Measurements from ENCODE around the gene TP73. TPM values are rescaled to one million over a fixed set of nuclear protein-coding genes. Genes with fewer than 3 reads are reported as not detected.
A peak's percentile ranks its signal among the peaks of the same experiment; 100 is the strongest.

Gene TP73
- total and polyA plus RNA-seq, 2 donors (not counting 1 experiment from before 2014, with no cell fraction given): 1.2 to 2.4 TPM

- H3K9me3 Mint-ChIP-seq (ENCODE audit: insufficient read depth): no peaks in the 10 kb centered on the region
- no peak overlapping the region for H3K27ac ChIP-seq (ENCODE audit: low read length in 2 of 2)
- ChIA-PET CTCF (interaction anchor here (1.4 to 3.2 kb wide), 2 partner anchors 12 to 67 kb away, joined by 3 to 10 read pairs; no protein-coding TSS in a partner anchor), POLR2A (no interaction called here)
- H3K27me3 ChIP-seq (replicated peaks in 1 of 4; ENCODE audit: control extremely low read depth in 1 of 4, control insufficient read depth in 3 of 4, insufficient read depth in 4 of 4, low read length in 3 of 4): peaks cover 0 to 32% (median 19%) of the 10 kb centered on the region in 4 experiments
- intact Hi-C loops (cut with micrococcal nuclease): loop anchor here (10.0 kb wide), 1 partner anchor 248 kb away; the partner anchor contains the start of gene C1orf174
- H3K4me1 ChIP-seq (ENCODE audit: control insufficient read depth in 2 of 2, insufficient read depth in 2 of 2, low read length in 2 of 2): peaks cover 23 to 24% of the 10 kb centered on the region in 2 donors
- peak overlapping the region; percentile 29 for H3K27ac Mint-ChIP-seq
- H3K9ac ChIP-seq (ENCODE audit: low read length): no peak overlapping the region
- H3K36me3 ChIP-seq (replicated peaks in 1 of 2; ENCODE audit: control extremely low read depth in 1 of 2, control insufficient read depth in 1 of 2, extremely low read depth in 1 of 2, insufficient read depth in 2 of 2, low read length in 1 of 2): no peaks in the 10 kb centered on the region
- 53% methylated on average over 6 of the region's 6 CpGs for WGBS (ENCODE audit: insufficient coverage)
- H3K4me2 ChIP-seq (replicated peaks; ENCODE audit: low read depth, low read length, poor library complexity, severe bottlenecking): no peak overlapping the region
- ATAC-seq (ENCODE audit: low read depth): no peak
- TF ChIP-seq, protein P1, sequence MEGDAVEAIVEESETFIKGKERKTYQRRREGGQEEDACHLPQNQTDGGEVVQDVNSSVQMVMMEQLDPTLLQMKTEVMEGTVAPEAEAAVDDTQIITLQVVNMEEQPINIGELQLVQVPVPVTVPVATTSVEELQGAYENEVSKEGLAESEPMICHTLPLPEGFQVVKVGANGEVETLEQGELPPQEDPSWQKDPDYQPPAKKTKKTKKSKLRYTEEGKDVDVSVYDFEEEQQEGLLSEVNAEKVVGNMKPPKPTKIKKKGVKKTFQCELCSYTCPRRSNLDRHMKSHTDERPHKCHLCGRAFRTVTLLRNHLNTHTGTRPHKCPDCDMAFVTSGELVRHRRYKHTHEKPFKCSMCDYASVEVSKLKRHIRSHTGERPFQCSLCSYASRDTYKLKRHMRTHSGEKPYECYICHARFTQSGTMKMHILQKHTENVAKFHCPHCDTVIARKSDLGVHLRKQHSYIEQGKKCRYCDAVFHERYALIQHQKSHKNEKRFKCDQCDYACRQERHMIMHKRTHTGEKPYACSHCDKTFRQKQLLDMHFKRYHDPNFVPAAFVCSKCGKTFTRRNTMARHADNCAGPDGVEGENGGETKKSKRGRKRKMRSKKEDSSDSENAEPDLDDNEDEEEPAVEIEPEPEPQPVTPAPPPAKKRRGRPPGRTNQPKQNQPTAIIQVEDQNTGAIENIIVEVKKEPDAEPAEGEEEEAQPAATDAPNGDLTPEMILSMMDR (IDR thresholded peaks at IDR 0.05): no peak
- no peak for TF ChIP-seq EZH2 (IDR thresholded peaks at IDR 0.05; ENCODE audit: borderline replicate concordance, insufficient read depth, low read depth, low read length, poor library complexity, severe bottlenecking)
- H3K9me3 ChIP-seq (ENCODE audit: control extremely low read depth in 1 of 3, control insufficient read depth in 2 of 3, insufficient read depth in 1 of 3, low read length in 2 of 3): peaks cover 0 to 12% (median 0%) of the 10 kb centered on the region in 3 donors
- peaks cover 21% of the 10 kb centered on the region for H3K4me1 Mint-ChIP-seq
- H3K79me2 ChIP-seq (ENCODE audit: control insufficient read depth, insufficient read depth, low read length): no peaks in the 10 kb centered on the region
- no peak for DNase-seq
- no peak overlapping the region for H3K4me3 ChIP-seq (ENCODE audit: control extremely low read depth in 1 of 5, extremely low read depth in 1 of 5, insufficient read depth in 1 of 5, low read depth in 2 of 5, low read length in 4 of 5)
- H3K4me3 Mint-ChIP-seq: no peak overlapping the region
- H3K27me3 Mint-ChIP-seq: peaks cover 56% of the 10 kb centered on the region
- no peak overlapping the region for H2AFZ ChIP-seq (ENCODE audit: insufficient read depth, low read depth, low read length, poor library complexity, severe bottlenecking)
- H4K20me1 ChIP-seq (ENCODE audit: control insufficient read depth, insufficient read depth, low read length, poor library complexity, severe bottlenecking): no peaks in the 10 kb centered on the region
Measured at GRCh38 chr1:3657096-3657475, 4.8 kb downstream of the TP73 start.

DNA sequence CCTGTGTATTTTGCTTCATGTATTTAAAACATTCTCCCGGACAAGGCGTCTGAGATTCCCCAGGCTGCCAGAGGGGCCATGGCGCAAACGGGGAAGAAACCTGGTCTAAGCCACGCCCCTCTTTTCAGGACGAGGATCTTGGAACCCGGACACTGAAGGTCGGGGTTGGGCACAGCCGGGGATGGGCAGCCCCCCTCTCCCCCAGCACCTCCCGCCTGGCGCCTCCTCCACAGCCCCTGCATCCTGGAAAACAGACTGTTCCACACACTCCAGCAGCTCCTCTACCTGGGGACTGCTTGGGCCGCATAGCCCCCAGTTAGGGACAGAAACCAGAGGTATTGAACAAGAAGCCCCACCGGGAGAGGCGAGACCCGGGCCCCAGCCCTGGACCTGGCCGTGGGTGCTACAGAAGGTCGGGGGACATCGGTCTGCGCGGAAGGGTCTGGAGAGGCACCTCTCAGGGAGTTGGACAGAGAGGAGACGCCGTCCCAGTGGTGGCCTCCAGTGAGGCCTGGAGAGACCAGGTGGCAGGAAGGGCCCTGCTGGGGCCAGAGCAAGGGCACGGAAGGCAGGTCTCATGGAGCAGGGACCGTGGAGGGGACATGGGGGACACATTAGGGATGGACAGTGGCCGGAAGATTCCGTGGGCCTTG, 5.4 kb downstream of the TP73 start:
- no peaks in the 10 kb centered on the region for H4K20me1 ChIP-seq (ENCODE audit: control insufficient read depth, insufficient read depth, low read length, poor library complexity, severe bottlenecking)
- Mint-ChIP-seq H3K27ac (no peak overlapping the region), H3K27me3 (peaks cover 56% of the 10 kb centered on the region), H3K4me1 (peaks cover 21% of the 10 kb centered on the region), H3K4me3 (no peak overlapping the region), H3K9me3 (ENCODE audit: insufficient read depth) (no peaks in the 10 kb centered on the region)
- ChIA-PET CTCF (interaction anchor here (1.0 kb wide), 1 partner anchor 44 kb away, joined by 3 read pairs; no protein-coding TSS in a partner anchor), POLR2A (no interaction called here)
- DNase-seq (no peak), ATAC-seq (ENCODE audit: low read depth) (no peak)
- no peaks in the 10 kb centered on the region for H3K36me3 ChIP-seq (replicated peaks in 1 of 2; ENCODE audit: control extremely low read depth in 1 of 2, control insufficient read depth in 1 of 2, extremely low read depth in 1 of 2, insufficient read depth in 2 of 2, low read length in 1 of 2)
- H3K4me3 ChIP-seq (ENCODE audit: control extremely low read depth in 1 of 5, extremely low read depth in 1 of 5, insufficient read depth in 1 of 5, low read depth in 2 of 5, low read length in 4 of 5): no peak overlapping the region
- peaks cover 0 to 10% (median 0%) of the 10 kb centered on the region in 3 donors for H3K9me3 ChIP-seq (ENCODE audit: control extremely low read depth in 1 of 3, control insufficient read depth in 2 of 3, insufficient read depth in 1 of 3, low read length in 2 of 3)
- H3K4me2 ChIP-seq (replicated peaks; ENCODE audit: low read depth, low read length, poor library complexity, severe bottlenecking): no peak overlapping the region
- peaks cover 0 to 30% (median 18%) of the 10 kb centered on the region in 4 experiments for H3K27me3 ChIP-seq (replicated peaks in 1 of 4; ENCODE audit: control extremely low read depth in 1 of 4, control insufficient read depth in 3 of 4, insufficient read depth in 4 of 4, low read length in 3 of 4)
- H3K79me2 ChIP-seq (ENCODE audit: control insufficient read depth, insufficient read depth, low read length): no peaks in the 10 kb centered on the region
- H3K27ac ChIP-seq (ENCODE audit: low read length in 2 of 2): no peak overlapping the region
- H3K4me1 ChIP-seq (ENCODE audit: control insufficient read depth in 2 of 2, insufficient read depth in 2 of 2, low read length in 2 of 2): peaks cover 19 to 21% of the 10 kb centered on the region in 2 donors
- TF ChIP-seq, protein P1 (IDR thresholded peaks at IDR 0.05): no peak
- TF ChIP-seq EZH2 (IDR thresholded peaks at IDR 0.05; ENCODE audit: borderline replicate concordance, insufficient read depth, low read depth, low read length, poor library complexity, severe bottlenecking): no peak
- no peak overlapping the region for H2AFZ ChIP-seq (ENCODE audit: insufficient read depth, low read depth, low read length, poor library complexity, severe bottlenecking)
- whole genome bisulfite sequencing (ENCODE audit: insufficient coverage): 87% methylated on average over 26 of the region's 26 CpGs
- H3K9ac ChIP-seq (ENCODE audit: low read length): no peak overlapping the region
- intact Hi-C loops (cut with micrococcal nuclease): loop anchor here (10.0 kb wide), 1 partner anchor 247 kb away; the partner anchor contains the start of gene C1orf174

Measured in B cell (primary cell).